Panc1 (cell line): ENCODE data around the gene CA12. TPM values are rescaled to one million over a fixed set of nuclear protein-coding genes. Genes with fewer than 3 reads are reported as not detected.

Source experiments
- ATAC-seq: fragments of 200-7000 bp; cut with Tn5 transposase; 2 replicates; pipeline ENCODE4 v1.9.1; 2020; ENCODE audit warnings: mild to moderate bottlenecking, moderate library complexity
- BruUV-seq: library from RNA; stranded (reverse); fragments of 400-500 nt; replicated peaks from 2 replicates; lab custom pipeline; 2021; lab: Mats Ljungman, UMichigan
- CTCF ChIA-PET: fragments of 300-600 bp; sonication (Branson Sonifier 250); formaldehyde crosslinking; loops from one replicate; lab custom pipeline; 2022; ENCODE audit warnings: antibody characterized with exemption; lab: Charles Lee
- POLR2A ChIA-PET: fragments of 300-600 bp; sonication (Branson Sonifier 250); formaldehyde crosslinking; loops from one replicate; lab custom pipeline; 2022; ENCODE audit warnings: antibody characterized with exemption; lab: Charles Lee
- DNase-seq: peaks from one replicate; pipeline ENCODE4 v3.0.0-alpha.2; 2010; ENCODE audit warnings: low read depth, low spot score
- H3K27ac ChIP-seq: 2 replicates; pipeline ENCODE4 v1.5.1; 2011; ENCODE audit warnings: mild to moderate bottlenecking, low read length, inconsistent platforms
- H3K27me3 ChIP-seq: fragments of 200-500 bp; sonication (Bioruptor generic); 2 replicates; pipeline ENCODE4 v1.6.0; 2014; ENCODE audit warnings: low read length, inconsistent platforms; ENCODE audit not compliant: control insufficient read depth, insufficient read depth
- H3K36me3 ChIP-seq: fragments of 200-500 bp; sonication (Bioruptor generic); 2 replicates; pipeline ENCODE4 v1.5.1; 2014; ENCODE audit warnings: inconsistent platforms, mild to moderate bottlenecking, low read length, moderate library complexity; ENCODE audit not compliant: control insufficient read depth, insufficient read depth
- H3K4me1 ChIP-seq: 2 replicates; pipeline ENCODE4 v1.5.1; 2011; ENCODE audit warnings: inconsistent platforms, mild to moderate bottlenecking, low read length, moderate library complexity; ENCODE audit not compliant: control insufficient read depth, insufficient read depth
- H3K4me3 ChIP-seq, 2 experiments: 2 replicates each; pipeline ENCODE4 v1.5.1; 2011 to 2012; ENCODE audit warnings: low read depth in 2 of 2, low read length in 2 of 2, mild to moderate bottlenecking in 2 of 2, inconsistent platforms in 1 of 2, moderate library complexity in 1 of 2
- H3K9me3 ChIP-seq: fragments of 200-500 bp; sonication (Bioruptor generic); 2 replicates; pipeline ENCODE4 v1.5.1; 2014; ENCODE audit warnings: low read depth, mild to moderate bottlenecking, inconsistent platforms, low read length, moderate library complexity; ENCODE audit not compliant: control insufficient read depth, insufficient read depth
- CTCF ChIP-seq: fragments of 450-650 bp; IDR thresholded peaks from 2 replicates; pipeline ENCODE4 v1.5.1; 2017; ENCODE audit warnings: mild to moderate bottlenecking
- POLR2AphosphoS5 ChIP-seq: IDR thresholded peaks from 2 replicates; pipeline ENCODE4 v1.6.1; 2012; ENCODE audit warnings: mild to moderate bottlenecking, low read depth, low read length, moderate library complexity
- SIN3A ChIP-seq: IDR thresholded peaks from 2 replicates; pipeline ENCODE4 v1.6.1; 2012; ENCODE audit warnings: low read depth, mild to moderate bottlenecking, low read length, moderate library complexity, borderline replicate concordance; ENCODE audit not compliant: insufficient read depth
- TCF7L2 ChIP-seq: IDR thresholded peaks from 2 replicates; pipeline ENCODE4 v1.6.1; 2011; ENCODE audit warnings: mild to moderate bottlenecking, low read depth, low read length, inconsistent platforms
- in situ Hi-C: cut with HindIII; loops from 2 replicates; pipeline ENCODE4 v1.10.0; 2016; ENCODE audit warnings: low sequenced_read_pairs, low pct_unique_long_range_greater_than_20kb
- intact Hi-C: fragments of 100-400 bp; cut with micrococcal nuclease; formaldehyde crosslinking; loops from one replicate; pipeline ENCODE4 v1.10.0; 2022; ENCODE audit not compliant: unreplicated experiment
- total RNA-seq: library from RNA; stranded (reverse); gene quantifications from one replicate; pipeline ENCODE4 v1.2.1, GENCODE V29; 2021; ENCODE audit not compliant: unreplicated experiment
- TF ChIP-seq, protein P1 (sequence below), 2 experiments: IDR thresholded peaks; 2 replicates each; pipeline ENCODE4 v1.6.1; 2011 to 2012; ENCODE audit warnings: low read depth in 2 of 2, control low read depth in 1 of 2, low read length in 1 of 2, mild to moderate bottlenecking in 1 of 2, moderate library complexity in 1 of 2; ENCODE audit not compliant: insufficient read depth in 1 of 2

The CA12 gene
- total RNA-seq, 1 experiment from 2014 or later: 0.74 TPM

DNA sequence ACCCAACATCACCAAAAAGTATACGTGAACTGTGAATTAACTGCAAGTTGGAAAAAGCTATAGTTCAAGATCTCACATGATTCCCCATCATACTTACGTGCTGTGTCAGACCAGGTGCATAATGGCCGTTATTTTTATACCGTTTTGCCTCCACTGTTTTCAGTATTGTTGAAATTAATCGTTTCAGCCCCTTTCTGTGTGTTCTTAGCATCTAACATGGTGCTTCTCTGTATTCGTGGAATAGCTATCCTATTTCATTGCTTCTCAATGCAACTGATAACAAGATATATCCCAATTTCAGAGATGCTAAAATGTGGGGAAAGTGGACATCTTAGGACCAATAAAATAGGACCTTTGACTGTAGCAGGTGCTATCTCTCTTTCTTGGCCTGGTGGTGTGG is 13.7 kb downstream of the CA12 start:
- no TSS peak for BruUV-seq
- Histone ChIP-seq H3K27ac (no peak overlapping the region), H3K9me3 (no peaks in the 10 kb centered on the region), H3K4me1 (no peaks in the 10 kb centered on the region), H3K4me3 (no peak overlapping the region), H3K27me3 (no peaks in the 10 kb centered on the region), H3K36me3 (no peaks in the 10 kb centered on the region)
- DNase-seq (no peak), ATAC-seq (no peak)
- ChIA-PET CTCF (no interaction called here), POLR2A (no interaction called here)
- intact Hi-C loops: no loop called here
- TF ChIP-seq POLR2AphosphoS5 (no peak), SIN3A (no peak), CTCF (no peak), TCF7L2 (no peak)
- TF ChIP-seq, protein P1, sequence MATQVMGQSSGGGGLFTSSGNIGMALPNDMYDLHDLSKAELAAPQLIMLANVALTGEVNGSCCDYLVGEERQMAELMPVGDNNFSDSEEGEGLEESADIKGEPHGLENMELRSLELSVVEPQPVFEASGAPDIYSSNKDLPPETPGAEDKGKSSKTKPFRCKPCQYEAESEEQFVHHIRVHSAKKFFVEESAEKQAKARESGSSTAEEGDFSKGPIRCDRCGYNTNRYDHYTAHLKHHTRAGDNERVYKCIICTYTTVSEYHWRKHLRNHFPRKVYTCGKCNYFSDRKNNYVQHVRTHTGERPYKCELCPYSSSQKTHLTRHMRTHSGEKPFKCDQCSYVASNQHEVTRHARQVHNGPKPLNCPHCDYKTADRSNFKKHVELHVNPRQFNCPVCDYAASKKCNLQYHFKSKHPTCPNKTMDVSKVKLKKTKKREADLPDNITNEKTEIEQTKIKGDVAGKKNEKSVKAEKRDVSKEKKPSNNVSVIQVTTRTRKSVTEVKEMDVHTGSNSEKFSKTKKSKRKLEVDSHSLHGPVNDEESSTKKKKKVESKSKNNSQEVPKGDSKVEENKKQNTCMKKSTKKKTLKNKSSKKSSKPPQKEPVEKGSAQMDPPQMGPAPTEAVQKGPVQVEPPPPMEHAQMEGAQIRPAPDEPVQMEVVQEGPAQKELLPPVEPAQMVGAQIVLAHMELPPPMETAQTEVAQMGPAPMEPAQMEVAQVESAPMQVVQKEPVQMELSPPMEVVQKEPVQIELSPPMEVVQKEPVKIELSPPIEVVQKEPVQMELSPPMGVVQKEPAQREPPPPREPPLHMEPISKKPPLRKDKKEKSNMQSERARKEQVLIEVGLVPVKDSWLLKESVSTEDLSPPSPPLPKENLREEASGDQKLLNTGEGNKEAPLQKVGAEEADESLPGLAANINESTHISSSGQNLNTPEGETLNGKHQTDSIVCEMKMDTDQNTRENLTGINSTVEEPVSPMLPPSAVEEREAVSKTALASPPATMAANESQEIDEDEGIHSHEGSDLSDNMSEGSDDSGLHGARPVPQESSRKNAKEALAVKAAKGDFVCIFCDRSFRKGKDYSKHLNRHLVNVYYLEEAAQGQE (IDR thresholded peaks at IDR 0.05; ENCODE audit: insufficient read depth in 1 of 2, low read depth in 2 of 2, low read length in 1 of 2): no peak
- in situ Hi-C loops: no loop called here

- no peak for DNase-seq
- TF ChIP-seq CTCF: no peak
- TF ChIP-seq, protein P1 (IDR thresholded peaks at IDR 0.05; ENCODE audit: insufficient read depth in 1 of 2, low read depth in 2 of 2, low read length in 1 of 2): no peak
- TF ChIP-seq TCF7L2: no peak
- TF ChIP-seq SIN3A: no peak
- TF ChIP-seq POLR2AphosphoS5: no peak
- intact Hi-C loops: no loop called here
- no peaks in the 10 kb centered on the region for H3K4me1 ChIP-seq
- CTCF ChIA-PET: no interaction called here
- H3K27me3 ChIP-seq: no peaks in the 10 kb centered on the region; the same call in 1 of the 2 replicates
- H3K4me3 ChIP-seq: no peak overlapping the region
- no peak overlapping the region for H3K27ac ChIP-seq
- no peaks in the 10 kb centered on the region for H3K9me3 ChIP-seq
- in situ Hi-C loops: no loop called here
- POLR2A ChIA-PET: no interaction called here
- BruUV-seq: no TSS peak
- ATAC-seq: no peak
- H3K36me3 ChIP-seq: no peaks in the 10 kb centered on the region
Observed at GRCh38 chr15:63367390-63367789, 14.3 kb downstream of the CA12 start.
